ENCODE data around the gene TPST2. TPM values are rescaled to one million over a fixed set of nuclear protein-coding genes. Genes with fewer than 3 reads are reported as not detected.
"Not testable (repeated sequence)": the region's sequence is repeated elsewhere in the genome, so short reads cannot be mapped to it uniquely, and the experiment has no call there.

TPST2 gene
- total and polyA plus RNA-seq, 2 donors (not counting 3 experiments of a cell fraction or from before 2014, with no cell fraction given) = 49.4 to 121 TPM

- Histone ChIP-seq H3K4me1 (ENCODE audit: control insufficient read depth, extremely low read depth, insufficient read depth, low read length) (no peaks in the 10 kb centered on the region), H4K20me1 (replicated peaks; ENCODE audit: control insufficient read depth, extremely low read depth, insufficient read depth, low read length) (no peaks in the 10 kb centered on the region), H3K9ac (replicated peaks; ENCODE audit: extremely low read depth, insufficient read depth, low read length) (no peak overlapping the region), H3K9me3 (replicated peaks; ENCODE audit: control insufficient read depth, insufficient read depth, low read length) (no peaks in the 10 kb centered on the region), H3K36me3 (ENCODE audit: control insufficient read depth in 2 of 2, extremely low read depth in 1 of 2, insufficient read depth in 2 of 2, low read length in 2 of 2) (peaks cover 0 to 14% of the 10 kb centered on the region in 2 experiments), H2AFZ (ENCODE audit: low read depth, low read length) (no peak overlapping the region), H3K79me2 (ENCODE audit: control insufficient read depth, insufficient read depth, low read length) (no peaks in the 10 kb centered on the region), H3K27ac (ENCODE audit: insufficient read depth, low read depth, low read length) (no peak overlapping the region), H3K4me2 (ENCODE audit: insufficient read depth, low read length) (no peak overlapping the region), H3K9me1 (replicated peaks; ENCODE audit: control insufficient read depth, extremely low read depth, insufficient read depth, low read length) (no peaks in the 10 kb centered on the region), H3K27me3 (ENCODE audit: control insufficient read depth in 2 of 2, insufficient read depth in 2 of 2, low read length in 2 of 2) (no peaks in the 10 kb centered on the region), H3K4me3 (replicated peaks in 1 of 3; ENCODE audit: insufficient read depth in 1 of 3, low read depth in 1 of 3, low read length in 3 of 3) (no peak overlapping the region)
- TF ChIP-seq EZH2 (IDR thresholded peaks at IDR 0.05; ENCODE audit: borderline replicate concordance, low read depth, low read length, severe bottlenecking) (no peak), CTCF (IDR thresholded peaks at IDR 0.05; ENCODE audit: extremely low read depth in 1 of 2, insufficient read depth in 1 of 2, low read depth in 1 of 2, low read length in 2 of 2) (no peak), MYC (IDR thresholded peaks at IDR 0.05; ENCODE audit: low read depth, low read length) (no peak), MAX (IDR thresholded peaks at IDR 0.05; ENCODE audit: insufficient read depth, insufficient read length) (no peak), POLR2A (IDR thresholded peaks at IDR 0.05; ENCODE audit: low read depth, low read length) (no peak), GATA2 (IDR thresholded peaks at IDR 0.05; ENCODE audit: insufficient read depth, insufficient read length, low read depth, low read length) (no peak), JUN (IDR thresholded peaks at IDR 0.05; ENCODE audit: borderline replicate concordance, insufficient read depth, insufficient read length, low read depth) (no peak), FOS (IDR thresholded peaks at IDR 0.05; ENCODE audit: borderline replicate concordance, insufficient read depth, low read length) (no peak), POLR2AphosphoS5 (IDR thresholded peaks at IDR 0.05; ENCODE audit: insufficient read depth, low read depth, low read length) (no peak)
- FAIRE-seq (no peak), DNase-seq (ENCODE audit: low read depth, low spot score) (no peak)
- POLR2A ChIA-PET = no interaction called here
- dilution Hi-C loops (cut with MboI; ENCODE audit: extremely low pct_ligation_motif_present, low sequenced_read_pairs) (no loop called here), intact Hi-C loops (cut with micrococcal nuclease) (no loop called here)
- CTCF ChIA-PET = no interaction called here
- BruUV-seq (replicated peaks) = no TSS peak
Observed at GRCh38 chr22:26529345-26529744, 60.6 kb downstream of the TPST2 start.

GRCh38 chr22:26528518-26528917 lies 61.4 kb downstream of the TPST2 start:
- CTCF ChIA-PET = interaction anchor here (1.3 kb wide), 1 partner anchor 137 kb away, joined by 3 read pairs; no protein-coding TSS in a partner anchor
- not testable (repeated sequence) for H3K4me1 ChIP-seq (ENCODE audit: control insufficient read depth, extremely low read depth, insufficient read depth, low read length)

More at GRCh38 chr22:26528518-26528917, 61.4 kb downstream of the TPST2 start:
- H4K20me1 ChIP-seq (replicated peaks; ENCODE audit: control insufficient read depth, extremely low read depth, insufficient read depth, low read length); H3K4me3 ChIP-seq (replicated peaks in 1 of 3; ENCODE audit: insufficient read depth in 1 of 3, low read depth in 1 of 3, low read length in 3 of 3); H3K4me2 ChIP-seq (ENCODE audit: insufficient read depth, low read length); H2AFZ ChIP-seq (ENCODE audit: low read depth, low read length); H3K79me2 ChIP-seq (ENCODE audit: control insufficient read depth, insufficient read depth, low read length); FAIRE-seq; H3K9ac ChIP-seq (replicated peaks; ENCODE audit: extremely low read depth, insufficient read depth, low read length); H3K9me1 ChIP-seq (replicated peaks; ENCODE audit: control insufficient read depth, extremely low read depth, insufficient read depth, low read length); DNase-seq (ENCODE audit: low read depth, low spot score); dilution Hi-C loops (cut with MboI; ENCODE audit: extremely low pct_ligation_motif_present, low sequenced_read_pairs); H3K27me3 ChIP-seq (ENCODE audit: control insufficient read depth in 2 of 2, insufficient read depth in 2 of 2, low read length in 2 of 2); POLR2A ChIA-PET; intact Hi-C loops (cut with micrococcal nuclease); H3K27ac ChIP-seq (ENCODE audit: insufficient read depth, low read depth, low read length); BruUV-seq (replicated peaks); H3K9me3 ChIP-seq (replicated peaks; ENCODE audit: control insufficient read depth, insufficient read depth, low read length): not testable (repeated sequence)
- peaks cover 0 to 14% of the 10 kb centered on the region in 2 experiments for H3K36me3 ChIP-seq (ENCODE audit: control insufficient read depth in 2 of 2, extremely low read depth in 1 of 2, insufficient read depth in 2 of 2, low read length in 2 of 2)
